Activated CD4-positive, alpha-beta memory T cell treated with anti-CD3 and anti-CD28 coated beads for 36 hours (primary cell): ENCODE measurements around the gene ENG. TPM values are rescaled to one million over a fixed set of nuclear protein-coding genes. Genes with fewer than 3 reads are reported as not detected.

Experiments used
- CTCF ChIA-PET: fragments of 350-600 bp; sonication (Branson Sonifier 250); formaldehyde crosslinking; loops from one replicate; lab custom pipeline; 2021; ENCODE audit warnings: antibody characterized with exemption, inconsistent platforms; lab: Charles Lee
- POLR2A ChIA-PET: fragments of 350-600 bp; sonication (Branson Sonifier 250); formaldehyde crosslinking; loops from one replicate; lab custom pipeline; 2021; ENCODE audit warnings: antibody characterized with exemption; lab: Charles Lee
- DNase-seq: peaks from one replicate; pipeline ENCODE4 v3.0.0-alpha.2; 2020
- H3K27ac Mint-ChIP-seq: one replicate; pipeline ENCODE4 v1.8.0; 2021; ENCODE audit warnings: mixed read lengths
- H3K27me3 Mint-ChIP-seq: one replicate; pipeline ENCODE4 v1.8.0; 2021; ENCODE audit warnings: mixed read lengths
- H3K36me3 Mint-ChIP-seq: one replicate; pipeline ENCODE4 v1.8.0; 2021; ENCODE audit warnings: mixed read lengths
- H3K4me1 Mint-ChIP-seq: one replicate; pipeline ENCODE4 v1.8.0; 2021; ENCODE audit warnings: low read depth, mixed read lengths
- H3K4me3 Mint-ChIP-seq: one replicate; pipeline ENCODE4 v1.8.0; 2021; ENCODE audit warnings: mild to moderate bottlenecking, mixed read lengths
- H3K9me3 Mint-ChIP-seq: one replicate; pipeline ENCODE4 v1.8.0; 2021; ENCODE audit warnings: mixed read lengths
- intact Hi-C: fragments of 100-400 bp; cut with micrococcal nuclease; formaldehyde crosslinking; loops from one replicate; pipeline ENCODE4 v1.15.1; 2023
- total RNA-seq, 2 experiments: library from RNA; stranded (reverse); gene quantifications; one replicate each; pipeline ENCODE4 v1.2.3, GENCODE V29; 2021

The ENG gene
- total RNA-seq, 2 experiments from 2014 or later, result 12.0 to 12.2 TPM

DNA sequence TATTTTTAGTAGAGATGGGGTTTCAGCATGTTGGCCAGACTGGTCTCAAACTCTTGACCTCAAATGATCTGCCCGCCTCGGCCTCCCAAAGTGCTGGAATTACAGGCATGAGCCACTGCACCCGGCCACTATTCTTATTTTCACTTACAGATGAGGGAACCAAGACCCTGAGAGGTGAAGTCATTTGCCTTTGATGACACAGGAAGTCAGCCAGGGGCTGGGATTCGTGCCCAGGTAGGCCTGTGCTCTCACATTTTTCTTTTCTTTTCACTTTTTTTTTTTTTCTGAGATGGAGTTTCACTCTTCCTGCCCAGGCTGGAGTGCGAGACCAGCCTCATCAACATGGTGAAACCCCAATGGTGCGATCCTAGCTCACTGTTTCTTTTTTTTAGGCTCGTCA is 22.2 kb downstream of the ENG start:
- intact Hi-C loops, result no loop called here
- POLR2A ChIA-PET, result no interaction called here
- no peak for DNase-seq
- Mint-ChIP-seq H3K9me3 (no peaks in the 10 kb centered on the region), H3K36me3 (peaks cover 1% of the 10 kb centered on the region), H3K4me3 (no peak overlapping the region), H3K27me3 (no peaks in the 10 kb centered on the region), H3K4me1 (peaks cover 20% of the 10 kb centered on the region), H3K27ac (peak overlapping the region; percentile 65)
- CTCF ChIA-PET, result interaction anchor here (1.9 kb wide), 1 partner anchor 38 kb away, joined by 9 read pairs; no protein-coding TSS in a partner anchor

DNA sequence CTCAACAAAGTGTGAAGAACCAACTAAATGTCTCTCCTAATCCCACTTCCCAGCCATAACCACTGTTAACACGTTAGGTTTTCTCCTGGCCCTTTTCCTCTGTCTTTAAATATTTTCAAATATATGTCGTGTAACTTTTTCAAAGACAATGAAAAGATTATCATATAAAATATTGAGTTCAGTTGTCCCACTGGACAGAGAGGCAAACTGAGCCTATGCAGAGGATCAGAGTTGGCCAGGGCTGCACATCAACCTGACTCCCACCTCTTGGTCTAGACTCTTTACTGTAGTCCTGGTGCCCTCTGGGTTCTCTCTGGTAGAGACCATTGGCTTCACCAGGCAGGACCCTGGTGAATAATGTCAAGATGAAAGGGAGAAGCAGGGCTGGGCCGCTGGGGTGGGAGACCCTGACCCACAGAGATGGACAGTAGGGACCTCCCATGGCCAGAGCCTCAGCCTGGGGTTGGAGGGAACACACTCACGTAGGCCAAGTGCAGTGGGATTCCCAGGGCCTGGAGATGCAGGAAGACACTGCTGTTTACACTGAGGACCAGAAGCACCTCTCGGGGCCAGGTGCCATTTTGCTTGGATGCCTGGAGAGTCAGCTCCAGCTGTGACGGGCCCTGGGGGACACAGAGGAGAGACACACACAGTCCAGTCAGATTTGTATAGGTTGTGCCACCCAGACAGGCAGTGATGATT is 25.1 kb downstream of the ENG start:
- intact Hi-C loops, result no loop called here
- ChIA-PET CTCF (interaction anchor here (0.7 kb wide), 2 partner anchors 23 to 72 kb away, joined by 3 read pairs; no protein-coding TSS in a partner anchor), POLR2A (no interaction called here)
- no peak for DNase-seq
- Mint-ChIP-seq H3K27me3 (no peaks in the 10 kb centered on the region), H3K4me3 (no peak overlapping the region), H3K9me3 (no peaks in the 10 kb centered on the region), H3K4me1 (peaks cover 12% of the 10 kb centered on the region), H3K27ac (peak overlapping the region; percentile 23), H3K36me3 (peaks cover 1% of the 10 kb centered on the region)

DNA sequence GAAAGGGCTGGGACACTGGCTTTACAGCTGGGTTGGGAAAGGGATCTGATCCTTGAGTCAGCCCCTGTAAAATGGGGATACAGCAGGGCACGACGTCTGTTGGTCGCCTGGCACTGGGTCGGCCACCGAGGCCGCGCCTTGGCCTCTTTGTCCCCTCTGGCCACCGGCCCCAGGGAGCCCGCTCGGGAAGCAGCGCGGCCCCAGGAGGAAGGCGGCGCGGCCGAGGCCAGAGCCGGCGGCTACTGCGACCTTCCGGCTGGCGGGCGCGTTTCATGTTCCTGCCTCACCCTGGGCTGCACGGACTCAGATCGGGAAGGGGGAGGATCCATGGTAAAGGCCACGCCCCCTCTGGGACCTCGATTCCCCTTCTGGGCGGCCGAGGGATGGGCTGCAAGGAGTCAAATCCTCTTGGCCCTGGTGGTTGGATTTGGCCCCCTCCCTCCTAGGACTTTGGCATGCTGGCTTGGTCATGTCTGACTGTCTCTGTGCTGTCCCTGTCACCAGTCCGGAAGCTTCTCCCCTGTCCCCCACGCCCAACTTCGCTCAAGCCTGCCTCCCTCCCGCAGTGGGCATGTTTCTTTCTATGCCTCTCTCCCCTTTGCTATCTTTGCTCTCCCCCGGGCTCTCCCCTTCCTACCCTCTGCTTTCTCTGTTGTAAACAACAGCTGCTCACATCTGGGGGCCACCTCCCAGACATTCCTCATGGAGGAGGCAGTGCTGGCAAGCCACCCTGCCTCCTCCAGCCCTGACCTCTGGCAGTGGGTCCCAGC is 26.0 kb downstream of the ENG start:
- intact Hi-C loops, result no loop called here
- CTCF ChIA-PET, result interaction anchor here (0.7 kb wide), 2 partner anchors 24 to 71 kb away, joined by 3 read pairs; no protein-coding TSS in a partner anchor
- no peak for DNase-seq
- Mint-ChIP-seq H3K27me3 (no peaks in the 10 kb centered on the region), H3K27ac (no peak overlapping the region), H3K4me3 (no peak overlapping the region), H3K36me3 (peaks cover 1% of the 10 kb centered on the region), H3K4me1 (peaks cover 8% of the 10 kb centered on the region), H3K9me3 (no peaks in the 10 kb centered on the region)
- POLR2A ChIA-PET, result interaction anchor here (0.6 kb wide), 1 partner anchor 32 kb away, joined by 3 read pairs; no protein-coding TSS in a partner anchor

DNA sequence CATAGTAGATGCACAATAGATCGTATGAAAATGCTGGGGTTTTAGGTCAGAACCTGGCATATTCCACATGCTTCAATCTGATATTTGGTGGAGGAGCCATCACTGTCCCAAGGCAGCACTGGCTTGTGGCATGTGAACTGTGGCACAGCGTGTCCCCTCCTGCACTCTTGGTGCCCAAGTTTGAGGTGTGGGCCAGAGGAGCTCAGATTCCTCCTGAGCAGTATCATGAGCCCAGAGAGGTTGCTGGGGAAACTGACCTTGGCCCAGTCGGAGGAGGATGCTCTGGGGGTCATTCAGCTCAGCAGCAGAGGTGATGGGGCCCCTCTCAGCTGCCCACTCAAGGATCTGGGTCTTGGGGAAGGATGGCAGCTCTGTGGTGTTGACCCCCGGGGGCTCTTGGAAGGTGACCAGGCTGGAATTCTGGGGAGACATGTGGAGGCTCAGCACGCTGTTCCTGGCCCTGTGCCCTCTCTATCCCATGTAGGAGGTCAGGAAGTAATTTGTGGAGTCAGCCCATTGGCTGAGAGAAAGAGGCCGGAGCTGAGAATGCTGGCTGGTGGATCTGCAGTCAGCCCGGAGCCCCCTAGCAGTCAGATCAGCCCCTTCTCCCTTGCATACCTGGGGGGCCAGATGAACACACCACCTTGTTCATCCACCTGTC is 28.1 kb downstream of the ENG start:
- POLR2A ChIA-PET, result no interaction called here
- peaks cover 1% of the 10 kb centered on the region for H3K36me3 Mint-ChIP-seq
- intact Hi-C loops, result no loop called here
- no peak for DNase-seq
- no peaks in the 10 kb centered on the region for H3K4me1 Mint-ChIP-seq
- no peak overlapping the region for H3K4me3 Mint-ChIP-seq
- H3K27ac Mint-ChIP-seq, result no peak overlapping the region
- no peaks in the 10 kb centered on the region for H3K27me3 Mint-ChIP-seq
- CTCF ChIA-PET, result interaction anchor here (0.6 to 0.9 kb wide), 2 partner anchors 16 to 223 kb away, joined by 3 read pairs; no protein-coding TSS in a partner anchor
- no peaks in the 10 kb centered on the region for H3K9me3 Mint-ChIP-seq

DNA sequence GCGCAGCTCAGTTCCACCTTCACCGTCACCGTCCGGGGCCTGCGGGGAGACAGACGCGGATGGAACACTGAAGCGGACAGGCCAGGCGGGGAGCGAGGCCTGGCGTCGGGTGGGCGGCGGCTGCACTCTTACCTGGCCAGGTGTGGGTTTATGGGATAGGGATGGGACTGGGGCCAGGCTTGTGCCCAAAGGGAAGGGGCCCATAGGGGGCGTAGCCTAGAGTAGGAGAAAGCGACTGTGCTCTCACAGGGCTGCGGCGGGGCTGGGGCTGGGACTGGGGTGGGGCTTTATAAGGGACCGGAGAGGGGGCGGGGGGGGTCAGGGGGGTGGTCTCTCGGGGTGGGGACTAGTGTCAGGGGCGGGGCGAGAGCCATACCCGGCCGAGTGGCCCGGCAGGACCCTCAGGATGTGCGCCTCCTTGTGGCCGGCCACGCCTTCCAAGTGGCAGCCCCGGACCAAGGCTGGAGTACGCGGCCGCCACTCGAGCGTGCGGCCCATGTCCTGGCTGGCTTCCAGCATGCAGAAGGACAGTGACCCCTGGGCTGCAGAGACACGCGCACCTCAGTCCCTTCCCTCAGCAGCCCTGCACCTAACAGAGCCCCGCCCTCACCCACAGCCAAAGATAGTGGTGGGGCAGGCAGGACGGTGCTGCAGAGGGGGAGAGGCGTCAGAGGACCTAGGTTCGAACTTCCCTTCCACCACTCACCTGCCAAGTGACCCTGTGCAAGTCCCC is 29.0 kb downstream of the ENG start:
- ChIA-PET POLR2A (interaction anchor here (0.6 kb wide), 1 partner anchor 51 kb away, joined by 3 read pairs; no protein-coding TSS in a partner anchor), CTCF (interaction anchor here (0.6 to 1.3 kb wide), 2 partner anchors 91 to 224 kb away, joined by 3 to 4 read pairs; partner anchors contain the start of gene TOR2A)
- DNase-seq, result no peak
- no peak overlapping the region for H3K27ac Mint-ChIP-seq
- peaks cover 1% of the 10 kb centered on the region for H3K36me3 Mint-ChIP-seq
- no peaks in the 10 kb centered on the region for H3K4me1 Mint-ChIP-seq
- no peak overlapping the region for H3K4me3 Mint-ChIP-seq
- no peaks in the 10 kb centered on the region for H3K27me3 Mint-ChIP-seq
- no peaks in the 10 kb centered on the region for H3K9me3 Mint-ChIP-seq
- intact Hi-C loops, result no loop called here

DNA sequence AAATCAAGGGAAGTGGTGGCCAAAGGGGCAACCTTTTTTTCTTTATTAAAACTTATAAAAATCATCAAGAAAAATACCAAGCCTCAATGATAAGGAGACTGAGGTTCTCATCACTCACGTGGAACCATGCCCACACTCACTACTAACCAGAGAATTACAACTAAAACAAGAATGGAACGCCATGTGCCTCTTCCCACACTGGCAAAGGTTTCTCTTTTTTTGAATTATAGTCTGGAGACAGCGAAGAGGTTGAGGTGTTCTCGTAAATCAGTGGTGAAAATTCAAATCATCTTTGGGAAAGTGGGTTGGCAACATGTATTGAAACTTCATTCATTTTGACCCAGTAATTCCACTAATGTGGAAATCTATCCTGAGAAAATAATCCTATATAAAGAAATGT is 32.4 kb downstream of the ENG start:
- Mint-ChIP-seq H3K4me1 (no peaks in the 10 kb centered on the region), H3K9me3 (no peaks in the 10 kb centered on the region), H3K27ac (no peak overlapping the region), H3K27me3 (no peaks in the 10 kb centered on the region), H3K4me3 (no peak overlapping the region), H3K36me3 (peaks cover 11% of the 10 kb centered on the region)
- ChIA-PET CTCF (no interaction called here), POLR2A (no interaction called here)
- DNase-seq, result no peak
- intact Hi-C loops, result no loop called here

- H3K9me3 Mint-ChIP-seq, result no peaks in the 10 kb centered on the region
- DNase-seq, result no peak
- H3K36me3 Mint-ChIP-seq, result peaks cover 13% of the 10 kb centered on the region
- H3K4me1 Mint-ChIP-seq, result no peaks in the 10 kb centered on the region
- no peak overlapping the region for H3K27ac Mint-ChIP-seq
- no peaks in the 10 kb centered on the region for H3K27me3 Mint-ChIP-seq
- CTCF ChIA-PET, result interaction anchor here (1.7 kb wide), 1 partner anchor 51 kb away, joined by 5 read pairs; no protein-coding TSS in a partner anchor
- intact Hi-C loops, result no loop called here
- H3K4me3 Mint-ChIP-seq, result no peak overlapping the region
- POLR2A ChIA-PET, result no interaction called here
These were observed 35.9 kb downstream of the ENG start for GRCh38 chr9:127818574-127818973.

- POLR2A ChIA-PET, result no interaction called here
- Mint-ChIP-seq H3K27me3 (no peaks in the 10 kb centered on the region), H3K36me3 (peaks cover 17% of the 10 kb centered on the region)
These were observed 36.5 kb downstream of the ENG start for GRCh38 chr9:127817881-127818434.

DNA sequence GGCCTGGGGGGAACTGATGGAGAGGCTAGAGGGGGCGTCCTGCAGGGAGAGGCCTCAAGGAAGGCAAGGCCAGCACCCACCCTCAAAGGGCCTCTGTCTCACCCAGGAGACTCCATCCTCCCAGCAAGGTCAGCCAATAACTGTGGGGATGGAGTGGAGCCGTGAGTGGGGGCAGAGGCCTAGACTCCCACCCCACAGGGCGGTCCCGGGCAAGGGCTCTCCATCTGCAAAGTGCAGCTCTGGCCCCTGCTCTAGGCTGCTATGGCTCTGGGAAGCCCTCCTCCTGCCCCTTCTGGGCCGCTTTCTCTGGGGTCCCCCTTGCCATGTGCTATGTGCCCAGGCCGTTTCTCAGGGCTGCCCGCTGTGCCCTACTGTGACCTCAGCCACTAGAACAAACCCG is 37.7 kb downstream of the ENG start:
- ChIA-PET POLR2A (no interaction called here), CTCF (interaction anchor here (1.4 kb wide), 1 partner anchor 53 kb away, joined by 4 read pairs; no protein-coding TSS in a partner anchor)
- Mint-ChIP-seq H3K36me3 (peaks cover 18% of the 10 kb centered on the region), H3K4me3 (no peak overlapping the region), H3K9me3 (no peaks in the 10 kb centered on the region), H3K4me1 (no peaks in the 10 kb centered on the region), H3K27me3 (no peaks in the 10 kb centered on the region), H3K27ac (no peak overlapping the region)
- intact Hi-C loops, result no loop called here
- no peak for DNase-seq

More at GRCh38 chr9:127817881-127818434, 36.5 kb downstream of the ENG start:
- peak overlapping the region; percentile 42 for H3K27ac Mint-ChIP-seq
- no peaks in the 10 kb centered on the region for H3K9me3 Mint-ChIP-seq
- CTCF ChIA-PET, result interaction anchor here (1.4 to 1.7 kb wide), 2 partner anchors 52 kb away, joined by 4 to 5 read pairs; no protein-coding TSS in a partner anchor
- intact Hi-C loops, result no loop called here
- no peaks in the 10 kb centered on the region for H3K4me1 Mint-ChIP-seq
- DNase-seq, result no peak
- H3K4me3 Mint-ChIP-seq, result no peak overlapping the region

- H3K4me3 Mint-ChIP-seq, result no peak overlapping the region
- intact Hi-C loops, result no loop called here
- POLR2A ChIA-PET, result no interaction called here
- peaks cover 18% of the 10 kb centered on the region for H3K36me3 Mint-ChIP-seq
- CTCF ChIA-PET, result interaction anchor here (1.4 kb wide), 1 partner anchor 53 kb away, joined by 4 read pairs; no protein-coding TSS in a partner anchor
- H3K9me3 Mint-ChIP-seq, result no peaks in the 10 kb centered on the region
- DNase-seq, result no peak
- H3K4me1 Mint-ChIP-seq, result no peaks in the 10 kb centered on the region
- H3K27ac Mint-ChIP-seq, result no peak overlapping the region
- H3K27me3 Mint-ChIP-seq, result no peaks in the 10 kb centered on the region
These were observed 38.1 kb downstream of the ENG start for GRCh38 chr9:127816362-127816725.
